ENCODE results near the gene DTX3L. TPM values are rescaled to one million over a fixed set of nuclear protein-coding genes. Genes with fewer than 3 reads are reported as not detected.
A peak's percentile ranks its signal among the peaks of the same experiment; 100 is the strongest.

DTX3L gene
- total and polyA plus RNA-seq, 10 of the 15 experiments (the other 5 are each of a cell fraction or from before 2014, with no cell fraction given): 9.9 to 41.4 (median 21.7) TPM

GRCh38 chr3:122564155-122564912 lies at the start of gene DTX3L, which contains the start of gene PARP9 (continued):
- TF ChIP-seq ETV6 (conservative IDR thresholded peaks at IDR 0.05 in 1 of 2, IDR thresholded peaks at IDR 0.05 in 1 of 2; ENCODE audit: borderline replicate concordance in 1 of 2, low read depth in 1 of 2) (peak in 1 of 2 experiments; percentile 18; a peak in 1 of 4 replicates), TCF12 (IDR thresholded peaks at IDR 0.05; ENCODE audit: low read depth, low read length) (peak; percentile 63; the same call in 1 of the 2 replicates), NR2F1 (conservative IDR thresholded peaks at IDR 0.05) (peak; percentile 71), BMI1 (IDR thresholded peaks at IDR 0.05; ENCODE audit: borderline replicate concordance) (no peak), CTCF (IDR thresholded peaks at IDR 0.05 in 2 of 3, conservative IDR thresholded peaks at IDR 0.05 in 1 of 3; ENCODE audit: control insufficient read depth in 2 of 3, extremely low read depth in 1 of 3, insufficient read depth in 1 of 3, low read depth in 3 of 3, low read length in 3 of 3) (no peak), SMAD5 (IDR thresholded peaks at IDR 0.05; ENCODE audit: low read depth) (peak; percentile 34; the same call in 1 of the 2 replicates), ESRRA (IDR thresholded peaks at IDR 0.05; ENCODE audit: low read length) (no peak), IKZF2 (IDR thresholded peaks at IDR 0.05) (peak; percentile 82 to 90), SMARCA5 (IDR thresholded peaks at IDR 0.05) (no peak; the same call in 1 of the 2 replicates), MXI1 (IDR thresholded peaks at IDR 0.05; ENCODE audit: low read depth, low read length) (no peak; the same call in 1 of the 2 replicates), CBX5 (IDR thresholded peaks at IDR 0.05; ENCODE audit: low read depth) (no peak), SRF (IDR thresholded peaks at IDR 0.05; ENCODE audit: low read depth in 2 of 2, low read length in 2 of 2) (0 out of 4 replicates have a peak, but pooled peaks of 1 of the 2 experiments have one; percentile 7), CHD4 (IDR thresholded peaks at IDR 0.05) (no peak), JUNB (IDR thresholded peaks at IDR 0.05) (no peak), NFIC (IDR thresholded peaks at IDR 0.05; ENCODE audit: low read depth, low read length) (no peak), SKIL (IDR thresholded peaks at IDR 0.05; ENCODE audit: low read depth, poor library complexity, severe bottlenecking) (no peak), RBBP5 (conservative IDR thresholded peaks at IDR 0.05) (0 out of 2 replicates have a peak, but pooled peaks have one; percentile 54), POLR2A (IDR thresholded peaks at IDR 0.05; ENCODE audit: low read depth, low read length) (peak; percentile 83), FOXK2 (IDR thresholded peaks at IDR 0.05) (no peak), NR2C1 (IDR thresholded peaks at IDR 0.05) (no peak), HSF1 (IDR thresholded peaks at IDR 0.05; ENCODE audit: low read depth, low read length) (no peak), POLR2AphosphoS5 (IDR thresholded peaks at IDR 0.05; ENCODE audit: low read length) (peak; percentile 72), TARDBP (IDR thresholded peaks at IDR 0.05; ENCODE audit: borderline replicate concordance) (no peak), CBX3 (IDR thresholded peaks at IDR 0.05; ENCODE audit: borderline replicate concordance, low read depth) (no peak), MYC (IDR thresholded peaks at IDR 0.05; ENCODE audit: insufficient read depth, insufficient read length, insufficient replicate concordance, low read length, severe bottlenecking) (no peak), ZSCAN29 (IDR thresholded peaks at IDR 0.05) (no peak)
